DMS153 treated with DMSO at 0.1 percent for 48 hours (cell line): Measurements from ENCODE around the gene POTEJ.
"Not testable (repeated sequence)": the region's sequence is repeated elsewhere in the genome, so short reads cannot be mapped to it uniquely, and the experiment has no call there.

Source experiments
- DNase-seq: peaks from one replicate; lab custom pipeline; 2025; ENCODE audit not compliant: unreplicated experiment; lab: John Stamatoyannopoulos, UW

The POTEJ gene

DNA sequence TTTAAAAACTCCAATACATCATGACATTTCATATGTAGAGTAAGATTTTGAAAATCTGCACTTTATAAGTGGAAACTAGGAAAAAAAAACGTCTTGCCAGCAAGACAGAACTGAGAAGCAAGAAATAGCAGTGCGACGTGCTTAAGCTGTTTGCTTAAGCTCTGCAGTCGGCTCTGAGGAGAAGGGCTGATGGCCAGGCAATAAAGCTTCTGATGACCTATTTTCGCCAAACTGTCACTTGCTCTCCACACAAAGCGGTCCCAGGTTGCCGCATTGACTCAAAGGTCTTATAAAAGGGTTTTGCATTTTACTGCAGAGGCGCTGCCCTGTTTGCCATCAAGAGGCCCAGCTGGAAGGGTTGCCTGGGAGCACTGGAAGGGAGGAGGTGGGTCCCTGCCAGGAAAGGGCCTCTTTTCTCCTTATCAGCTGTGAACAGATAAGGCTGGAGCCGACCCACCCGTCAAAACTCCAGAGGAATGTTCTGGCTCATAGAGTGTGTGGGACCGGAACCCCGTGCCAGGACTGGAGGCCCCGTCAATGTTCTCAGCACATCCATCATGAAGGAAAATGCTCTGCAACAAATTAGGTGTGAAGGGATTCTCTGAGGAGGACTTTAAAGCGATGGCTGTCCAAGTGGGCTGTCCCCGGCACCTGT lies 9.5 kb upstream of the POTEJ start:
- not testable (repeated sequence) for DNase-seq

DNA sequence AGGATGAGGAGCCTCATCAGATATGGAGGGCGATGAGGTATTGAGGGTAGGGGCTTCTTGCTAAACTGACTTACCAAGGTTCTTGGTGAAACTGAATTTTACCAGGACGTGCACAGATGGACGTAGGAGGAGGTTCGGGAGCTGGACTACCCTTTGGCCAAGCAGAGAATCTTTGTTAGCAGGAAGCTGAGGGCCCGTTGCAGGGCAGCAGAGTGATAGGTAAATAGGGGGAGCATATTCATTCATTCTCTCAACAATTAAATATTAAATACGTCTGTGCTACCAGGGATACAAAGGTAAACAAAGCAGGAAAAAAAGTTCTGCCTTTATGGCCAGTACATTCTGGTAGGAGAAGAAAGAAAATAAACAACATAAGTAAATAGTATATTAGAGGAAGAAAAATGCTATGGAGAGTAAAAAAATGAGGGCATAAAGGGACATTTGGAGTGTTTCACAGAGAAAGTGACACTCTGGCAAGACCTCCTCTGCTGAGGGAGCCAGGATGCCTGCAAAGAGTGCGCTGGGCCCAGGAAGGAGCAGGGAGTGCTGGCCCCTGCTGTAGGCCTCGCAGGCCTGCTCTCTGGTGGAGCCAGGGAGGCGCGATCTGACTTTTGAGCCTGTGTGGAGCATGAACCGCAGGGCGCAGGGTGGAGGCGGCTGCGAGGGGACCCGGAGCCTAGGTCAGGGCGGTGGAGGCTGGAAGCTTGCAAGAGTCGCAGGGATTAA lies 2.8 kb upstream of the POTEJ start:
- DNase-seq = not testable (repeated sequence)

DNA sequence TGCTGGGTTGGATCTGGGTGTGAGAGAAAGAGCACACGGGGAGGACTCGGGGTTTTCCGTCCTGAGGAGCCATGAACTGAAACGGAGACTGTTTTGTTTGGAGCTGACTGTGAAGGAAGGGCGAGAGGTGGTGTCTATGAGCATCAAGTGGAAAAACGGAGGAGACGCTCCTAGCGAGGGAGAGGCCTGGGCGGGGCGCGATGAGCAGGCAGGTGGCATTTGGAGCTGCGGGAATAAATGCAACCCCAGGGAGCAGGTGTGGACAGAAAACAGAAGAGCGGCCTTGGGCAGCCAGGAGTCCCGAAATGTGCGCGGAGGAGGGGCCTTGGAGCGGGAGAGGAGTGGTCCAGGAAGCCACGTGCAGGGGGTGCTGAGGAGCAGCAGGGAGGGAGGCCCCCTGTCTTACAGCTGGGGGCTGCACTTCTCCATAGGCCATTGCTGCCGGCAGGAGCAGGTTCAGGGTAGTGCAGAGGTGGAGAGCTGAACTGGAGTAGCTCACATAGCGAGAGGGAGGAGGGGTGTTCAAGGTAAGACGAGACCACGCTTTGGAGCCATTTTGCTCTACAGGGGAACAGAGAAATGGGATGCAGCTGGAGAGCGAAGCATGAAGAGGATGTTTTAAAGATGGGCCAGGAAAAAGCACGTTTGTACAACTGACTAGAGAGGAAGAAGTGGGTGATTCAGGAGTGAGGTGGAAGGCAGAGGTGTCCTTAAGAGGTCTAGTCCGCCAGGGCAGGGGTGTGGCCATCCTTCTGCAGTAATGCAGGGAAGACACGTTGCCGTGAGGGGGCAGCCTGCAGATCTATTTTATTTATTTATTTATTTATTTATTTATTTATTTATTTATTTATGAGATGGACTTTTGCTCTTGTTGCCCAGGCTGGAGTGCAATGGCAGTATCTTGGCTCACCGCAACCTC lies 2.0 kb upstream of the POTEJ start:
- not testable (repeated sequence) for DNase-seq

GRCh38 chr2:130610486-130610885 lies 754 bp upstream of the POTEJ start:
- not testable (repeated sequence) for DNase-seq

GRCh38 chr2:130628784-130629475 lies 17.7 kb downstream of the POTEJ start:
- not testable (repeated sequence) for DNase-seq

DNA sequence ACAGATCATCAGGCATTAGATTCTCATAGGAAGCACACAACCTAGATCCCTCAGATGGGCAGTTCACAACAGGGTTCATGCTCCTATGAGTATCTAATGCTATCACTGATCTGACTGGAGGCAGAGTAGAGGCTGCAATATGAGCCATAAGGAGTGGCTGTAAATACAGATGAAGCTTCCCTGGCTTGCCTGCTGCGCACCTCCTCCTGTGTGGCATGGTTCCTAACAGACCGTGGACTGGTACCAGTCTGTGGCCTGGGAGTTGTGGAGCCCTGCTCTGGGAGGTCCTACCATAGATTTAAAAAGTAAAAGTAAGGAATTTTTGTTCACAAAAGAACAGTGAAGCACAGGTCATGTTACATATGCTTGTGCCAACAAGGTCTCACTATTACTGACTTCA lies 27.7 kb downstream of the POTEJ start:
- DNase-seq = not testable (repeated sequence)

DNA sequence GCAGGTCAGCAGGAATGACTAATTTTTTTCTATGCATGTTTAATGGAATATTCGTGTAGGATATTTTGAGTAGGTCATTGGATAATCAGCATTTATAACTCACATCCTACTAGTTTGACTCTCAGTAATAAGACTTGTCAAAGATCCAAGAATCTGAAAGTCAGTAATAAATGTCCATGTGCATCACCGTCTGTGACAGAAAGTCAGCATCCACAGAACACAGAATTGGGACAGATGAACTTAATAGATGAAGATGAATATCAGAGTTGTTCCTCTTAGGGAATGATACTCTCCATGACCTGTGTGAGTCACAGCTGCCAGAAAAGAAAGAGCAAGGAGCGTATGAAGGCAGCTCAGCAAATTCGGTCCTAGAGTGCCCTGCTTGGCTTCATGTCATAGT lies 30.4 kb downstream of the POTEJ start:
- DNase-seq = not testable (repeated sequence)

- DNase-seq = not testable (repeated sequence)
Measured at GRCh38 chr2:130649285-130649684, 38.0 kb downstream of the POTEJ start.

GRCh38 chr2:130664506-130664905 lies 53.3 kb downstream of the POTEJ start:
- DNase-seq = not testable (repeated sequence)

DNA sequence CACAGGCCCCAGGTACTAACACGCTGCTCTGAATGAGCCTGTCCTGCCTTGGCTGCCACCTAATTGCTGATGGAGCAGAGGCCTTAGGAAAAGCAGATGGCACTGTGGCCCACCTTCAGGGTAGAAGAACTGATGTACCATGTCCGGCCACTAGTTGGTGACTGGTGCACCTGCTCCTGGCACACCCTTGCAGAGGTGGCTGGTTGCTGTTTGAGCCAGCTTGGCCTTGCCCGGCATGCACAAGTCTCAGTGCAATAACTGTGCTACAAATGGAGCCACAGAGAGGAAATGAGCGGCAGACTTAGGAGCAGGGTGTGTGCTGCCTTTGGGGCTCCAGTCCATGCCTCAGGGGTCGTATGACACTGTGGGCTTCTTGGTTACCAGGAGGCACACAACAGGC lies 54.4 kb downstream of the POTEJ start:
- not testable (repeated sequence) for DNase-seq

GRCh38 chr2:130667516-130667915 lies 56.3 kb downstream of the POTEJ start:
- DNase-seq = not testable (repeated sequence)

DNA sequence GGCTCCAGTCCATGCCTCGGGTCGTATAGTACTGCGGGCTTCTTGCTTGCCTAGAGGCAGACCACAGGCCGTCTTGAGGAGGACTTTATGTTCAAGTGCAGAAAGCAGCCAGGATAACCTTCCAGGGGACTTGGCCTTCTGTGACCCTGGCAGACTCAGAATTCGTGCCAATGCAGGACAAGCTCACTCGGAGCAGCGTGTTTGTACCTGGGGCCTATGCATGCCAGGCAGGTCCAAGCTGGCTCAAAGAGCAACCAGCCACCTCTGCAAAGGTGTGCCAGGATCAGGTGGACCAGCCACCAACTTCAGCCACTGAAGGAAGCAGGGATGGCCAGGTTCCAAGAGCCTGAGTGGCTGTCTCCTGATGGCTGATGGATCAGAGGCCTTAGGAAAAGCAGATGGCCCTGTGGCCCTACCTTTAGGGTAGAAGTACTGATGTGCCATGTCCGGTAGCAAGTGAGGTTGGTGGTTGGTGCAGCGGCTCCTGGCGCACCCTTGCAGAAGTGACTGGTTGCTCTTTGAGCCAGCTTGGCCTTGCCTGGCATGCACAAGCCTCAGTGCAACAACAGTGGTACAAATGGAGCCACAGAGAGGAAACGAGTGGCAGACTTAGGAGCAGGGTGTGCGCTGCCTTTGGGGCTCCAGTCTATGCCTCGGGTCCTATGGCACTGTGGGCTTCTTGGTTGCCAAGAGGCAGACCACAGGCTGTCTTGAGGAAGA lies 58.9 kb downstream of the POTEJ start:
- not testable (repeated sequence) for DNase-seq

DNA sequence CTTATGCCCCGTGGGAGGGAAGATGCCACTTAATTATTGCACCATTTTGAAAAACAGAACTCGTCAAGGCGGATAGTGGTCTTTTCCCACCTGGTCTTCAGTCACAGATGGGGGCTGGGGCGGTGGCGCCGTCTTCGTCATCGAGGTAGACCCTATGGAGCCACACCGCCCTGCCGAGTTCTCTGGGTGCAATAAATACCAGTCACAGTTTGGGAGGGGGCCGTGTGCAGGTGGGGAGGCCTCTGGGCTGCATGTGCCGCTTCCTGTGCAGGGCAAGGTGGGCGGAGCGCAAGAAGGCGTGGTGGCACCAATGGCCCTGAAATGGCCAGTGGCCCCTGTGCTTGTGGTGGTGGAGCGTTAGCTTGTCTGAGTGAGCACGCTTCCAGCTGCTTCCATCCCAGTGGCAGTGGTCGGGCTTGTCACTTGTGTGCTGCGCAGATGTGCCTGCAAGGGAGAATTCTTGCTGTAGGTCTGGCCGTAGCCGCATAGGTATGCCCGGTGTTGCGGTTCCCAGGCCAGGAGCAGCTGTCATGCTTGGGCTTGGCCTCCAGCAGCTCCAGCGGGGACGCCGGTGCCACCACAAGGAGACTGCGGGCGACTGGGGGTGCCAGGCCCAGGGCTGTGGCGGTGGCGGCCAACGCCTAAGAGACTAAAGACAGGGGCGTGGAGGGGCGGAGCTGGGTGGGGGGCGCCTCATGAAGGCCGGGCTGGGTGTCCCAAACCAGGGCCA lies 81.0 kb downstream of the POTEJ start:
- not testable (repeated sequence) for DNase-seq

DNA sequence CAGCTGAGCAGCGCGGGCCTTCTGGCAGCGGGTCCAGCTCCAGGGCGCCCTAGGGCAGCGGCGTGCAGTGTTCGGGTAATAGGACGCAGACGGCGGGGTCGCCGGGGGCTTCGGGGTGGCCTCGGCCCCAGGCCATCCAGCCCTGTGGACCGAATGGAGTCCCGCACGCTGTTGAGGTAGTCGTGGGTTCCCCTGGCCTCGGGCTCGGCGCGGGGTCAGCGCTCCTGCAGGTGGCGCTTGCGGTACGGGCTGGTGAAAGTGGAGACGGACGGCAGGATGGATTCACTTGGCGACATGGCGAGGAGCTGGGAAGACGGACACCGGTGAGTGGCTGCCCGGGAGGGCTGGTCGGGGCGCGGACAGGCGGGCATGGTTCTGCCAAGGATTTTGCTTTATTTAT lies 82.2 kb downstream of the POTEJ start:
- not testable (repeated sequence) for DNase-seq

- DNase-seq = not testable (repeated sequence)
Measured at GRCh38 chr2:130703250-130703649, 92.0 kb downstream of the POTEJ start.
